OCI-LY3 (cell line): Measurements from ENCODE around the gene PRODH.

ENCODE experiments used
- EZH2phosphoT487 ChIP-seq: fragments of 200-600 bp; shearing (Covaris generic); IDR thresholded peaks from 2 replicates; pipeline ENCODE4 v1.6.1; 2018; ENCODE audit warnings: antibody characterized with exemption, mixed run types, low read depth
- TF ChIP-seq, protein P1 (sequence below): fragments of 200-600, 300-600 bp; sonication (generic); IDR thresholded peaks from 2 replicates; pipeline ENCODE4 v1.5.1; 2014; ENCODE audit warnings: antibody characterized with exemption, low read length, low read depth

GRCh38 chr22:18970948-18971315 is 34.8 kb upstream of the PRODH start:
- TF ChIP-seq, protein P1, sequence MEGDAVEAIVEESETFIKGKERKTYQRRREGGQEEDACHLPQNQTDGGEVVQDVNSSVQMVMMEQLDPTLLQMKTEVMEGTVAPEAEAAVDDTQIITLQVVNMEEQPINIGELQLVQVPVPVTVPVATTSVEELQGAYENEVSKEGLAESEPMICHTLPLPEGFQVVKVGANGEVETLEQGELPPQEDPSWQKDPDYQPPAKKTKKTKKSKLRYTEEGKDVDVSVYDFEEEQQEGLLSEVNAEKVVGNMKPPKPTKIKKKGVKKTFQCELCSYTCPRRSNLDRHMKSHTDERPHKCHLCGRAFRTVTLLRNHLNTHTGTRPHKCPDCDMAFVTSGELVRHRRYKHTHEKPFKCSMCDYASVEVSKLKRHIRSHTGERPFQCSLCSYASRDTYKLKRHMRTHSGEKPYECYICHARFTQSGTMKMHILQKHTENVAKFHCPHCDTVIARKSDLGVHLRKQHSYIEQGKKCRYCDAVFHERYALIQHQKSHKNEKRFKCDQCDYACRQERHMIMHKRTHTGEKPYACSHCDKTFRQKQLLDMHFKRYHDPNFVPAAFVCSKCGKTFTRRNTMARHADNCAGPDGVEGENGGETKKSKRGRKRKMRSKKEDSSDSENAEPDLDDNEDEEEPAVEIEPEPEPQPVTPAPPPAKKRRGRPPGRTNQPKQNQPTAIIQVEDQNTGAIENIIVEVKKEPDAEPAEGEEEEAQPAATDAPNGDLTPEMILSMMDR: no peak
- no peak for TF ChIP-seq EZH2phosphoT487
